ENCODE results near the gene MYNN.

GRCh38 chr3:169755488-169755887 is 17.7 kb upstream of the MYNN start:
- TF ChIP-seq CTCF (IDR thresholded peaks at IDR 0.05; ENCODE audit: extremely low read depth in 1 of 2, insufficient read depth in 1 of 2, low read depth in 1 of 2, low read length in 2 of 2) (no peak), MAX (IDR thresholded peaks at IDR 0.05; ENCODE audit: insufficient read depth, insufficient read length) (no peak), POLR2A (IDR thresholded peaks at IDR 0.05; ENCODE audit: low read depth, low read length) (no peak), GATA2 (IDR thresholded peaks at IDR 0.05; ENCODE audit: insufficient read depth, insufficient read length, low read depth, low read length) (no peak), EZH2 (IDR thresholded peaks at IDR 0.05; ENCODE audit: borderline replicate concordance, low read depth, low read length, severe bottlenecking) (no peak), POLR2AphosphoS5 (IDR thresholded peaks at IDR 0.05; ENCODE audit: insufficient read depth, low read depth, low read length) (no peak), FOS (IDR thresholded peaks at IDR 0.05; ENCODE audit: borderline replicate concordance, insufficient read depth, low read length) (no peak)

Measured in endothelial cell of umbilical vein (primary cell).